NCI-H510A treated with DMSO at 0.1 percent for 48 hours (cell line): ENCODE measurements around the gene LEPROT.
A peak's percentile ranks its signal among the peaks of the same experiment; 100 is the strongest.
"Not testable (repeated sequence)": the region's sequence is repeated elsewhere in the genome, so short reads cannot be mapped to it uniquely, and the experiment has no call there.

Source experiments
- DNase-seq: peaks from one replicate; lab custom pipeline; 2025; lab: John Stamatoyannopoulos, UW

Gene LEPROT

GRCh38 chr1:65437616-65438015 is 17.1 kb downstream of the LEPROT start:
- no peak for DNase-seq

- no peak for DNase-seq
Observed at GRCh38 chr1:65440322-65440900, 19.9 kb downstream of the LEPROT start.

- DNase-seq: no peak
Observed at GRCh38 chr1:65440915-65441314, 20.4 kb downstream of the LEPROT start.

- no peak for DNase-seq
Observed at GRCh38 chr1:65441464-65441863, 21.0 kb downstream of the LEPROT start.

GRCh38 chr1:65442442-65442841 is 22.0 kb downstream of the LEPROT start:
- no peak for DNase-seq

- no peak for DNase-seq
Observed at GRCh38 chr1:65443647-65444046, 23.2 kb downstream of the LEPROT start.

GRCh38 chr1:65444128-65444640 is 23.7 kb downstream of the LEPROT start:
- DNase-seq: no peak

- DNase-seq: no peak
Observed at GRCh38 chr1:65445837-65446236, 25.4 kb downstream of the LEPROT start.

GRCh38 chr1:65449214-65449823 is 28.9 kb downstream of the LEPROT start:
- no peak for DNase-seq

- DNase-seq: not testable (repeated sequence)
Observed at GRCh38 chr1:65455678-65456077, 35.2 kb downstream of the LEPROT start.

- DNase-seq: no peak
Observed at GRCh38 chr1:65456481-65456880, 36.0 kb downstream of the LEPROT start.

- DNase-seq: no peak
Observed at GRCh38 chr1:65457868-65458267, 37.4 kb downstream of the LEPROT start.

GRCh38 chr1:65458730-65459396 is 38.4 kb downstream of the LEPROT start:
- no peak for DNase-seq

GRCh38 chr1:65459397-65459768 is 38.9 kb downstream of the LEPROT start:
- DNase-seq: peak; percentile 37

- DNase-seq: not testable (repeated sequence)
Observed at GRCh38 chr1:65465837-65466236, 45.4 kb downstream of the LEPROT start.

GRCh38 chr1:65467536-65467935 is 47.1 kb downstream of the LEPROT start:
- DNase-seq: peak; percentile 91

GRCh38 chr1:65469126-65469888 is 48.8 kb downstream of the LEPROT start:
- DNase-seq: peak; percentile 36

- peak; percentile 49 for DNase-seq
Observed at GRCh38 chr1:65469889-65470340, 49.4 kb downstream of the LEPROT start.

- no peak for DNase-seq
Observed at GRCh38 chr1:65470766-65471165, 50.3 kb downstream of the LEPROT start.

GRCh38 chr1:65471213-65471833 is 50.9 kb downstream of the LEPROT start:
- no peak for DNase-seq

GRCh38 chr1:65471861-65472332 is 51.4 kb downstream of the LEPROT start:
- DNase-seq: no peak

GRCh38 chr1:65476327-65476726 is 55.9 kb downstream of the LEPROT start:
- DNase-seq: no peak
